Neutrophil (primary cell): Measurements from ENCODE around the gene CBLC.

Experiments used
- H3K27ac ChIP-seq: fragments of 200-600 bp; sonication (generic); 2 replicates; pipeline ENCODE4 v1.5.1; 2016; ENCODE audit warnings: mild to moderate bottlenecking, moderate library complexity
- H3K27me3 ChIP-seq: fragments of 200-600 bp; sonication (generic); 2 replicates; pipeline ENCODE4 v1.6.0; 2016; ENCODE audit warnings: mild to moderate bottlenecking
- H3K36me3 ChIP-seq: fragments of 200-600 bp; sonication (generic); 2 replicates; pipeline ENCODE4 v1.5.1; 2017
- H3K4me1 ChIP-seq, 2 experiments: fragments of 200-600 bp in 1 of 2; sonication (generic) in 1 of 2; 1 replicate in 1 of 2; 2 replicates in 1 of 2; pipeline versions ENCODE4 v1.5.1 to v1.6.1; 2013 to 2016; ENCODE audit warnings: low read depth in 1 of 2, low read length in 1 of 2, mild to moderate bottlenecking in 1 of 2, moderate library complexity in 1 of 2; ENCODE audit not compliant: control insufficient read depth in 1 of 2, insufficient read depth in 1 of 2
- H3K4me3 ChIP-seq, 2 experiments: fragments of 200-600 bp in 1 of 2; sonication (generic) in 1 of 2; 1 replicate in 1 of 2; 2 replicates in 1 of 2; pipeline ENCODE4 v1.5.1; 2013 to 2016; ENCODE audit warnings: low read depth in 1 of 2, low read length in 1 of 2, mild to moderate bottlenecking in 1 of 2, moderate library complexity in 1 of 2
- H3K9me3 ChIP-seq: fragments of 200-600 bp; sonication (generic); 2 replicates; pipeline ENCODE4 v1.5.1; 2016
- CTCF ChIP-seq: fragments of 200-600 bp; sonication (generic); IDR thresholded peaks from 2 replicates; pipeline ENCODE4 v1.5.1; 2016; ENCODE audit warnings: antibody characterized with exemption

CBLC gene, protein sequence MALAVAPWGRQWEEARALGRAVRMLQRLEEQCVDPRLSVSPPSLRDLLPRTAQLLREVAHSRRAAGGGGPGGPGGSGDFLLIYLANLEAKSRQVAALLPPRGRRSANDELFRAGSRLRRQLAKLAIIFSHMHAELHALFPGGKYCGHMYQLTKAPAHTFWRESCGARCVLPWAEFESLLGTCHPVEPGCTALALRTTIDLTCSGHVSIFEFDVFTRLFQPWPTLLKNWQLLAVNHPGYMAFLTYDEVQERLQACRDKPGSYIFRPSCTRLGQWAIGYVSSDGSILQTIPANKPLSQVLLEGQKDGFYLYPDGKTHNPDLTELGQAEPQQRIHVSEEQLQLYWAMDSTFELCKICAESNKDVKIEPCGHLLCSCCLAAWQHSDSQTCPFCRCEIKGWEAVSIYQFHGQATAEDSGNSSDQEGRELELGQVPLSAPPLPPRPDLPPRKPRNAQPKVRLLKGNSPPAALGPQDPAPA

GRCh38 chr19:44777715-44778347 is at the start of gene CBLC:
Gene CBLC, plus strand, starts transcription at chr19:44777890. Its CDS starts 42 bp downstream, at chr19:44777932.
- no peak for TF ChIP-seq CTCF
- Histone ChIP-seq H3K36me3 (no peaks in the 10 kb centered on the region), H3K9me3 (no peaks in the 10 kb centered on the region), H3K27ac (no peak within 1 kb of the TSS), H3K4me3 (no peak within 1 kb of the TSS), H3K4me1 (no peaks in the 10 kb centered on the region), H3K27me3 (peaks cover 17% of the 10 kb centered on the region)

GRCh38 chr19:44728178-44728577 is 49.5 kb upstream of the CBLC start:
- Histone ChIP-seq H3K9me3 (no peaks in the 10 kb centered on the region), H3K4me3 (no peak overlapping the region), H3K4me1 (peaks cover 24 to 57% of the 10 kb centered on the region in 2 experiments), H3K27me3 (peaks cover 10% of the 10 kb centered on the region), H3K36me3 (no peaks in the 10 kb centered on the region), H3K27ac (no peak overlapping the region)
- TF ChIP-seq CTCF: no peak

GRCh38 chr19:44729516-44730033 is 48.1 kb upstream of the CBLC start:
- TF ChIP-seq CTCF: no peak
- H3K4me1 ChIP-seq: peaks cover 23 to 53% of the 10 kb centered on the region in 2 experiments
- no peaks in the 10 kb centered on the region for H3K9me3 ChIP-seq
- H3K27ac ChIP-seq: no peak overlapping the region
- H3K4me3 ChIP-seq: no peak overlapping the region
- H3K27me3 ChIP-seq: peaks cover 10% of the 10 kb centered on the region
- H3K36me3 ChIP-seq: no peaks in the 10 kb centered on the region

- Histone ChIP-seq H3K27me3 (no peaks in the 10 kb centered on the region), H3K27ac (no peak overlapping the region), H3K9me3 (no peaks in the 10 kb centered on the region), H3K4me1 (peaks cover 37 to 53% of the 10 kb centered on the region in 2 experiments), H3K4me3 (no peak overlapping the region), H3K36me3 (no peaks in the 10 kb centered on the region)
- TF ChIP-seq CTCF: no peak
Observed at GRCh38 chr19:44731081-44731480, 46.6 kb upstream of the CBLC start.

- H3K27me3 ChIP-seq: no peaks in the 10 kb centered on the region
- TF ChIP-seq CTCF: no peak
- H3K4me3 ChIP-seq: no peak overlapping the region
- no peaks in the 10 kb centered on the region for H3K9me3 ChIP-seq
- peaks cover 42 to 53% of the 10 kb centered on the region in 2 experiments for H3K4me1 ChIP-seq
- H3K27ac ChIP-seq: no peak overlapping the region
- no peaks in the 10 kb centered on the region for H3K36me3 ChIP-seq
Observed at GRCh38 chr19:44731622-44732021, 46.1 kb upstream of the CBLC start.
